HL-60 (cell line): ENCODE measurements around the gene ANTXR1.

ENCODE experiments used
- CTCF ChIP-seq: IDR thresholded peaks from one replicate; pipeline ENCODE4 v1.5.1; 2011; ENCODE audit warnings: low read length, control low read depth, inconsistent platforms; ENCODE audit not compliant: insufficient read depth
- GABPA ChIP-seq: IDR thresholded peaks from 2 replicates; pipeline ENCODE4 v1.6.1; 2012; ENCODE audit warnings: low read depth
- POLR2AphosphoS5 ChIP-seq: IDR thresholded peaks from 2 replicates; pipeline ENCODE4 v1.6.1; 2012; ENCODE audit warnings: low read depth
- REST ChIP-seq: IDR thresholded peaks from 2 replicates; pipeline ENCODE4 v1.6.1; 2012; ENCODE audit warnings: low read depth; ENCODE audit not compliant: insufficient replicate concordance
- SPI1 ChIP-seq: IDR thresholded peaks from 2 replicates; pipeline ENCODE4 v1.6.1; 2012; ENCODE audit warnings: low read depth, mild to moderate bottlenecking, borderline replicate concordance

- no peak for TF ChIP-seq CTCF
- TF ChIP-seq POLR2AphosphoS5: no peak
- TF ChIP-seq REST: no peak
- TF ChIP-seq SPI1: no peak
- TF ChIP-seq GABPA: no peak
Measured at GRCh38 chr2:69088466-69088865, 75.5 kb downstream of the ANTXR1 start.
